ENCODE measurements around the gene NKRF. TPM values are rescaled to one million over a fixed set of nuclear protein-coding genes. Genes with fewer than 3 reads are reported as not detected.

The NKRF gene
- total RNA-seq, 3 donors from 2014 or later (not counting 1 experiment from before 2014, with no cell fraction given): 6.7 to 9.2 (median 6.9) TPM

DNA sequence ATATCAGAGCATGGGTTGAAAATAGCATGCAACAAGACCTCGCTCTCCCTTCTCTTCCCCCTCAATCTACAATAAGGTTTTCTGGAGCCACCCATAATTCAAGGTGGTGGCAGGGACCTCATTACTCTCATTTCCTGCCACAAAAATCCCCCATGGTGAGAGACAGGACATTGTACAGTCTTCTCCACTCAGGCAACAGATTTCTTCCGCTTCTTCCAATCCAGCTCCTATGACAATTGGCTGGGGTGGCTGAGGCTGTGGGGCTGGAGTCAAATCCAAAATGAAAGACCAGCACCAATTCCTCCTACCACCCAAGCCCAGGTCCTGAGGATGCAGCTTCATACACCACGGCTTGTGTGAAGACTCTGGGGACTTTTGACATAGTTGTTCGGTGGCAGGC is 40.3 kb upstream of the NKRF start:
- Mint-ChIP-seq H3K9me3 (no peaks in the 10 kb centered on the region), H3K4me3 (no peak overlapping the region), H3K27ac (peak overlapping the region; percentile 76 to 84), H3K36me3 (peaks cover 6% of the 10 kb centered on the region), H3K27me3 (ENCODE audit: low read depth in 2 of 2) (no peaks in the 10 kb centered on the region), H3K4me1 (peaks cover 15 to 29% of the 10 kb centered on the region in 2 donors)
- no peak for TF ChIP-seq CTCF (IDR thresholded peaks at IDR 0.05)
- WGBS (ENCODE audit: insufficient coverage): 59% methylated on average over 3 of the region's 4 CpGs
- Histone ChIP-seq H3K4me3 (ENCODE audit: low read length) (no peak overlapping the region), H3K36me3 (ENCODE audit: control insufficient read depth, insufficient read depth, low read length) (peaks cover 31% of the 10 kb centered on the region), H3K27me3 (ENCODE audit: control insufficient read depth, insufficient read depth, low read length) (no peaks in the 10 kb centered on the region), H3K27ac (ENCODE audit: low read length) (no peak overlapping the region), H3K9me3 (ENCODE audit: control insufficient read depth, insufficient read depth, low read length) (no peaks in the 10 kb centered on the region), H3K4me1 (ENCODE audit: control insufficient read depth, insufficient read depth, low read length) (peaks cover 22% of the 10 kb centered on the region)
- DNase-seq (peak in 1 of 2 donors; percentile 49), ATAC-seq (peak in 1 of 3 donors; percentile 27)
- intact Hi-C loops (cut with micrococcal nuclease): loop anchor here (5.0 kb wide), 1 partner anchor 46 kb away; the partner anchor contains the start of gene SEPTIN6

- H3K36me3 ChIP-seq (ENCODE audit: control insufficient read depth, insufficient read depth, low read length): peaks cover 33% of the 10 kb centered on the region
- no peak for TF ChIP-seq CTCF (IDR thresholded peaks at IDR 0.05)
- no peak overlapping the region for H3K27ac Mint-ChIP-seq
These were observed 37.5 kb upstream of the NKRF start for GRCh38 chrX:119643696-119644095.

GRCh38 chrX:119640731-119641170 is 34.5 kb upstream of the NKRF start:
- ATAC-seq: no peak
- intact Hi-C loops (cut with micrococcal nuclease): no loop called here
- TF ChIP-seq CTCF (IDR thresholded peaks at IDR 0.05): no peak
- DNase-seq: no peak
- Mint-ChIP-seq H3K27me3 (ENCODE audit: low read depth in 2 of 2) (no peaks in the 10 kb centered on the region), H3K27ac (peak overlapping the region in 1 of 2 donors; percentile 84), H3K9me3 (no peaks in the 10 kb centered on the region), H3K4me1 (peaks cover 0 to 16% of the 10 kb centered on the region in 2 donors), H3K4me3 (no peak overlapping the region), H3K36me3 (no peaks in the 10 kb centered on the region)
- Histone ChIP-seq H3K27me3 (ENCODE audit: control insufficient read depth, insufficient read depth, low read length) (no peaks in the 10 kb centered on the region), H3K27ac (ENCODE audit: low read length) (no peak overlapping the region), H3K4me3 (ENCODE audit: low read length) (no peak overlapping the region), H3K4me1 (ENCODE audit: control insufficient read depth, insufficient read depth, low read length) (peaks cover 14% of the 10 kb centered on the region), H3K36me3 (ENCODE audit: control insufficient read depth, insufficient read depth, low read length) (peaks cover 46% of the 10 kb centered on the region), H3K9me3 (ENCODE audit: control insufficient read depth, insufficient read depth, low read length) (no peaks in the 10 kb centered on the region)
- 84% methylated on average over 4 of the region's 5 CpGs for WGBS (ENCODE audit: insufficient coverage)

More at GRCh38 chrX:119643696-119644095, 37.5 kb upstream of the NKRF start:
- intact Hi-C loops (cut with micrococcal nuclease): no loop called here
- WGBS (ENCODE audit: insufficient coverage): 90% methylated on average over 6 of the region's 8 CpGs
- H3K9me3 ChIP-seq (ENCODE audit: control insufficient read depth, insufficient read depth, low read length): no peaks in the 10 kb centered on the region
- no peak overlapping the region for H3K4me3 Mint-ChIP-seq
- H3K4me1 Mint-ChIP-seq: peaks cover 18 to 26% of the 10 kb centered on the region in 2 donors
- H3K9me3 Mint-ChIP-seq: no peaks in the 10 kb centered on the region
- no peaks in the 10 kb centered on the region for H3K27me3 Mint-ChIP-seq (ENCODE audit: low read depth in 2 of 2)
- no peaks in the 10 kb centered on the region for H3K27me3 ChIP-seq (ENCODE audit: control insufficient read depth, insufficient read depth, low read length)
- H3K27ac ChIP-seq (ENCODE audit: low read length): no peak overlapping the region
- peaks cover 26% of the 10 kb centered on the region for H3K4me1 ChIP-seq (ENCODE audit: control insufficient read depth, insufficient read depth, low read length)
- peaks cover 6% of the 10 kb centered on the region for H3K36me3 Mint-ChIP-seq
- ATAC-seq: no peak
- H3K4me3 ChIP-seq (ENCODE audit: low read length): no peak overlapping the region
- no peak for DNase-seq

All from natural killer cell (primary cell).